ENCODE data around the gene TGFBR3. TPM values are rescaled to one million over a fixed set of nuclear protein-coding genes. Genes with fewer than 3 reads are reported as not detected.

Gene TGFBR3
- total and polyA plus RNA-seq, 9 of the 15 experiments (the other 6 are each of a cell fraction or from before 2014, with no cell fraction given), result 3.6 to 32.4 (median 15.6) TPM

- no peak overlapping the region for H3K27ac ChIP-seq (ENCODE audit: extremely low read depth, low read depth, low read length)
- no peaks in the 10 kb centered on the region for H3K79me2 ChIP-seq (ENCODE audit: control insufficient read depth, insufficient read depth, low read length)
- no peaks in the 10 kb centered on the region for H4K20me1 ChIP-seq (replicated peaks; ENCODE audit: control insufficient read depth, insufficient read depth, low read length)
- peaks cover 3 to 8% of the 10 kb centered on the region in 2 experiments; a peak in 3 of 5 replicates for H3K4me1 ChIP-seq (replicated peaks in 1 of 2; ENCODE audit: control insufficient read depth in 2 of 2, insufficient read depth in 2 of 2, low read length in 2 of 2)
- POLR2A ChIA-PET, result no interaction called here
- no peak overlapping the region for H3K4me2 ChIP-seq (ENCODE audit: insufficient read depth, low read length)
- no peaks in the 10 kb centered on the region for H3K27me3 ChIP-seq (ENCODE audit: control insufficient read depth in 2 of 2, insufficient read depth in 2 of 2, low read length in 2 of 2)
- in situ Hi-C loops (cut with MboI) (no loop called here), intact Hi-C loops (cut with micrococcal nuclease) (no loop called here)
- no peak overlapping the region for H2AFZ ChIP-seq (ENCODE audit: low read depth, low read length)
- H3K9me3 ChIP-seq (replicated peaks; ENCODE audit: control insufficient read depth, insufficient read depth, low read depth, low read length), result no peaks in the 10 kb centered on the region
- BruUV-seq (replicated peaks), result no TSS peak
- DNase-seq (ENCODE audit: extremely low read depth in 1 of 4, low spot score in 3 of 4) (no peak), ATAC-seq (no peak), FAIRE-seq (no peak)
- CTCF ChIA-PET (ENCODE audit: low intra/inter-chr PET ratio), result interaction anchor here (0.8 kb wide), 1 partner anchor 174 kb away, joined by 3 read pairs; no protein-coding TSS in a partner anchor
- no peak overlapping the region for H3K4me3 ChIP-seq
- no peaks in the 10 kb centered on the region for H3K36me3 ChIP-seq (ENCODE audit: control insufficient read depth, insufficient read depth, low read length)
- no peak overlapping the region for H3K9ac ChIP-seq (ENCODE audit: insufficient read depth in 1 of 2, low read depth in 2 of 2, low read length in 2 of 2)
- no peaks in the 10 kb centered on the region for H3K9me1 ChIP-seq (ENCODE audit: control insufficient read depth, insufficient read depth, low read length)
- TF ChIP-seq CBFA2T3 (IDR thresholded peaks at IDR 0.05) (0 out of 2 replicates have a peak, but pooled peaks have one; percentile 3), TGIF2 (CRISPR knock-in tag; IDR thresholded peaks at IDR 0.05) (no peak)
- WGBS (ENCODE audit: insufficient coverage, low coverage, missing lambda C conversion rate), result 75% methylated on average over 1 of the region's 1 CpG
Measured at GRCh38 chr1:91790392-91790791, 95.6 kb downstream of the TGFBR3 start.

GRCh38 chr1:91789273-91789997 is 96.5 kb downstream of the TGFBR3 start:
- Histone ChIP-seq H3K27ac (ENCODE audit: extremely low read depth, low read depth, low read length) (no peak overlapping the region), H3K79me2 (ENCODE audit: control insufficient read depth, insufficient read depth, low read length) (no peaks in the 10 kb centered on the region), H2AFZ (ENCODE audit: low read depth, low read length) (no peak overlapping the region), H3K27me3 (ENCODE audit: control insufficient read depth in 2 of 2, insufficient read depth in 2 of 2, low read length in 2 of 2) (no peaks in the 10 kb centered on the region), H4K20me1 (replicated peaks; ENCODE audit: control insufficient read depth, insufficient read depth, low read length) (no peaks in the 10 kb centered on the region), H3K4me2 (ENCODE audit: insufficient read depth, low read length) (no peak overlapping the region), H3K9me3 (replicated peaks; ENCODE audit: control insufficient read depth, insufficient read depth, low read depth, low read length) (no peaks in the 10 kb centered on the region), H3K4me1 (replicated peaks in 1 of 2; ENCODE audit: control insufficient read depth in 2 of 2, insufficient read depth in 2 of 2, low read length in 2 of 2) (peaks cover 3 to 8% of the 10 kb centered on the region in 2 experiments; a peak in 3 of 5 replicates), H3K9ac (ENCODE audit: insufficient read depth in 1 of 2, low read depth in 2 of 2, low read length in 2 of 2) (no peak overlapping the region), H3K36me3 (ENCODE audit: control insufficient read depth, insufficient read depth, low read length) (no peaks in the 10 kb centered on the region), H3K9me1 (ENCODE audit: control insufficient read depth, insufficient read depth, low read length) (no peaks in the 10 kb centered on the region), H3K4me3 (no peak overlapping the region)
- BruUV-seq (replicated peaks), result no TSS peak
- no peak for DNase-seq (ENCODE audit: extremely low read depth in 1 of 4, low spot score in 3 of 4)
- FAIRE-seq, result no peak
- POLR2A ChIA-PET, result interaction anchor here (0.7 to 1.0 kb wide), 2 partner anchors 17 to 29 kb away, joined by 3 read pairs; no protein-coding TSS in a partner anchor
- intact Hi-C loops (cut with micrococcal nuclease), result no loop called here
- in situ Hi-C loops (cut with MboI), result no loop called here
- CTCF ChIA-PET (ENCODE audit: low intra/inter-chr PET ratio), result no interaction called here
- ATAC-seq, result no peak
- WGBS (ENCODE audit: insufficient coverage, low coverage, missing lambda C conversion rate), result 73% methylated on average over 11 of the region's 12 CpGs
- TF ChIP-seq CHD7 (IDR thresholded peaks at IDR 0.05; ENCODE audit: low read depth, low read length), result no peak
